ENCODE measurements around the gene FGD5.

GRCh38 chr3:14820156-14820555, 1.4 kb downstream of the FGD5 start:
- TF ChIP-seq GATA3 (IDR thresholded peaks at IDR 0.05; ENCODE audit: low read depth, low read length) (no peak), GATA2 (IDR thresholded peaks at IDR 0.05; ENCODE audit: low read depth, low read length) (no peak)
